HG03108 (cell line): ENCODE data around the gene DOK7.

ENCODE experiments used
- ATAC-seq: cut with Tn5 transposase; IDR thresholded peaks from one replicate; pipeline ENCODE4 v1.9.1; 2021; ENCODE audit warnings: moderate library complexity; ENCODE audit not compliant: unreplicated experiment

Gene DOK7

GRCh38 chr4:3427706-3428446 lies 35.2 kb upstream of the DOK7 start:
- no peak for ATAC-seq

GRCh38 chr4:3429651-3430050 lies 33.5 kb upstream of the DOK7 start:
- no peak for ATAC-seq

- ATAC-seq, result no peak
Observed at GRCh38 chr4:3430524-3430923, 32.6 kb upstream of the DOK7 start.

GRCh38 chr4:3431446-3431993 lies 31.6 kb upstream of the DOK7 start:
- ATAC-seq, result no peak

GRCh38 chr4:3432381-3432790 lies 30.7 kb upstream of the DOK7 start:
- ATAC-seq, result no peak

GRCh38 chr4:3433138-3433869 lies 29.8 kb upstream of the DOK7 start:
- no peak for ATAC-seq

GRCh38 chr4:3434881-3435685 lies 28.0 kb upstream of the DOK7 start:
- ATAC-seq, result no peak

GRCh38 chr4:3435686-3435956 lies 27.5 kb upstream of the DOK7 start:
- no peak for ATAC-seq

- ATAC-seq, result no peak
Observed at GRCh38 chr4:3436048-3436797, 26.9 kb upstream of the DOK7 start.

- no peak for ATAC-seq
Observed at GRCh38 chr4:3436798-3437581, 26.1 kb upstream of the DOK7 start.

GRCh38 chr4:3437582-3437936 lies 25.5 kb upstream of the DOK7 start:
- ATAC-seq, result no peak

GRCh38 chr4:3437998-3438846 lies 24.9 kb upstream of the DOK7 start:
- no peak for ATAC-seq

- ATAC-seq, result no peak
Observed at GRCh38 chr4:3438847-3439180, 24.3 kb upstream of the DOK7 start.

GRCh38 chr4:3439391-3439790 lies 23.7 kb upstream of the DOK7 start:
- ATAC-seq, result no peak

GRCh38 chr4:3440011-3440410 lies 23.1 kb upstream of the DOK7 start:
- ATAC-seq, result no peak

- no peak for ATAC-seq
Observed at GRCh38 chr4:3440979-3441500, 22.1 kb upstream of the DOK7 start.

GRCh38 chr4:3441501-3442459 lies 21.3 kb upstream of the DOK7 start, which contains the start of gene HGFAC:
Gene HGFAC (plus strand): TSS chr4:3441968. CDS start chr4:3442002, 34 bp downstream.
- no peak for ATAC-seq

- no peak for ATAC-seq
Observed at GRCh38 chr4:3442460-3442958, 20.6 kb upstream of the DOK7 start.
